OCI-LY1 (cell line): ENCODE results near the gene FRMD4A.

ENCODE experiments used
- H2AFZ ChIP-seq: fragments of 200-600 bp; sonication (generic), shearing (Covaris generic); 2 replicates; pipeline ENCODE4 v1.6.0; 2014; ENCODE audit warnings: antibody characterized with exemption, mild to moderate bottlenecking, low read length
- H3F3A ChIP-seq: fragments of 200-600 bp; sonication (generic), shearing (Covaris generic); 2 replicates; pipeline ENCODE4 v1.6.0; 2014; ENCODE audit warnings: mild to moderate bottlenecking, antibody characterized with exemption, low read length, moderate library complexity; ENCODE audit not compliant: insufficient read depth
- H3K27ac ChIP-seq: fragments of 200-600 bp; sonication (generic); 2 replicates; pipeline ENCODE4 v1.5.1; 2014; ENCODE audit warnings: low read length, mixed run types, mild to moderate bottlenecking, low read depth; ENCODE audit not compliant: poor library complexity, severe bottlenecking
- H3K27me3 ChIP-seq: fragments of 200-600 bp; sonication (generic); 2 replicates; pipeline ENCODE4 v1.6.0; 2014; ENCODE audit warnings: antibody characterized with exemption, mild to moderate bottlenecking, low read length, moderate library complexity; ENCODE audit not compliant: insufficient read depth
- H3K36me3 ChIP-seq: fragments of 200-600 bp; sonication (generic); 2 replicates; pipeline ENCODE4 v1.6.1; 2014; ENCODE audit warnings: mild to moderate bottlenecking, antibody characterized with exemption, low read length, moderate library complexity, mixed read lengths; ENCODE audit not compliant: insufficient read depth
- H3K4me1 ChIP-seq: fragments of 200-600 bp; sonication (generic); 2 replicates; pipeline ENCODE4 v1.5.1; 2014; ENCODE audit warnings: mild to moderate bottlenecking, low read length, moderate library complexity; ENCODE audit not compliant: insufficient read depth, severe bottlenecking
- H3K4me2 ChIP-seq: fragments of 200-600 bp; sonication (generic), shearing (Covaris generic); 2 replicates; pipeline ENCODE4 v1.6.1; 2014; ENCODE audit warnings: low read length
- H3K4me3 ChIP-seq: fragments of 200-600 bp; sonication (generic); 2 replicates; pipeline ENCODE4 v1.5.1; 2014; ENCODE audit warnings: low read length, low read depth, mild to moderate bottlenecking, mixed read lengths; ENCODE audit not compliant: poor library complexity, severe bottlenecking
- H3K79me2 ChIP-seq: fragments of 200-600 bp; shearing (Covaris generic); 2 replicates; pipeline ENCODE4 v1.6.1; 2016; ENCODE audit warnings: mixed run types, low read length, mixed read lengths; ENCODE audit not compliant: insufficient read depth
- H3K9ac ChIP-seq: fragments of 200-600 bp; sonication (generic), shearing (Covaris generic); 2 replicates; pipeline ENCODE4 v1.6.1; 2014; ENCODE audit warnings: mild to moderate bottlenecking, low read length, mixed read lengths
- H3K9me2 ChIP-seq: fragments of 200-600 bp; sonication (generic), shearing (Covaris generic); 2 replicates; pipeline ENCODE4 v1.6.1; 2014; ENCODE audit warnings: low read depth, mild to moderate bottlenecking, low read length, mixed read lengths
- H3K9me3 ChIP-seq: fragments of 200-600 bp; shearing (Covaris generic); 2 replicates; pipeline ENCODE4 v1.6.1; 2014; ENCODE audit warnings: low read length, mixed read lengths
- H4K20me1 ChIP-seq: fragments of 200-600 bp; sonication (generic), shearing (Covaris generic); 2 replicates; pipeline ENCODE4 v1.6.0; 2016; ENCODE audit warnings: mild to moderate bottlenecking, low read length; ENCODE audit not compliant: insufficient read depth
- EZH2 ChIP-seq: fragments of 200-600 bp; sonication (generic), shearing (Covaris generic); IDR thresholded peaks from 2 replicates; pipeline ENCODE4 v1.8.0; 2017; ENCODE audit warnings: borderline replicate concordance, mixed run types, mild to moderate bottlenecking, antibody characterized with exemption, low read length, moderate library complexity, mixed read lengths
- TF ChIP-seq, protein P1 (sequence below): fragments of 200-600 bp; sonication (generic), shearing (Covaris generic); IDR thresholded peaks from 2 replicates; pipeline ENCODE4 v1.5.1; 2017; ENCODE audit warnings: mild to moderate bottlenecking, antibody characterized with exemption, low read length, moderate library complexity, mixed read lengths

The FRMD4A gene

DNA sequence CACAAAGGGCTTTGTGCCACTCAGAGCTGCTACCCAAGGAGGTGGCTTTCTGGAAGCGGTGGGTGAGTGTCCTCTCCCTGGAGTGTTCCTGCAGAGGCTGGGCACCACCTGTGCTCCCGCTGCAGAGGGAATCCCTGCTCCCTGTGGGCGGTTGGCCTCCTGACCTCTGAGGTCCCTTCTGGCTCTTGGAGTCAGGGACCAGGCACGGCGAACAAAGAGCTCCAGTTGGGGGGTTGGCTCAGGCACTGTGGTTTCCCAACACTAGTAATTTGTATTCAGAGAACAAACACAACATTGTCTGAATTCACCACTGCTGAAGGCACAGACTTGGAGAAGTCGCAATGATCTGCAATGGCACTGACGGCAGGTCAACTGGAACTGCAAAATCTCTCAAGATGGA, 415.0 kb downstream of the FRMD4A start:
- H4K20me1 ChIP-seq, result no peaks in the 10 kb centered on the region
- H3K79me2 ChIP-seq, result no peaks in the 10 kb centered on the region
- H3F3A ChIP-seq, result no peaks in the 10 kb centered on the region
- no peaks in the 10 kb centered on the region for H3K9me3 ChIP-seq
- TF ChIP-seq EZH2, result no peak
- TF ChIP-seq, protein P1, sequence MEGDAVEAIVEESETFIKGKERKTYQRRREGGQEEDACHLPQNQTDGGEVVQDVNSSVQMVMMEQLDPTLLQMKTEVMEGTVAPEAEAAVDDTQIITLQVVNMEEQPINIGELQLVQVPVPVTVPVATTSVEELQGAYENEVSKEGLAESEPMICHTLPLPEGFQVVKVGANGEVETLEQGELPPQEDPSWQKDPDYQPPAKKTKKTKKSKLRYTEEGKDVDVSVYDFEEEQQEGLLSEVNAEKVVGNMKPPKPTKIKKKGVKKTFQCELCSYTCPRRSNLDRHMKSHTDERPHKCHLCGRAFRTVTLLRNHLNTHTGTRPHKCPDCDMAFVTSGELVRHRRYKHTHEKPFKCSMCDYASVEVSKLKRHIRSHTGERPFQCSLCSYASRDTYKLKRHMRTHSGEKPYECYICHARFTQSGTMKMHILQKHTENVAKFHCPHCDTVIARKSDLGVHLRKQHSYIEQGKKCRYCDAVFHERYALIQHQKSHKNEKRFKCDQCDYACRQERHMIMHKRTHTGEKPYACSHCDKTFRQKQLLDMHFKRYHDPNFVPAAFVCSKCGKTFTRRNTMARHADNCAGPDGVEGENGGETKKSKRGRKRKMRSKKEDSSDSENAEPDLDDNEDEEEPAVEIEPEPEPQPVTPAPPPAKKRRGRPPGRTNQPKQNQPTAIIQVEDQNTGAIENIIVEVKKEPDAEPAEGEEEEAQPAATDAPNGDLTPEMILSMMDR, result no peak
- H3K4me1 ChIP-seq, result peaks cover 5% of the 10 kb centered on the region
- no peak overlapping the region for H3K27ac ChIP-seq
- no peak overlapping the region for H3K9ac ChIP-seq
- no peaks in the 10 kb centered on the region for H3K36me3 ChIP-seq
- no peaks in the 10 kb centered on the region for H3K9me2 ChIP-seq
- no peak overlapping the region for H3K4me3 ChIP-seq
- H2AFZ ChIP-seq, result no peak overlapping the region
- no peaks in the 10 kb centered on the region for H3K27me3 ChIP-seq
- H3K4me2 ChIP-seq, result no peak overlapping the region

DNA sequence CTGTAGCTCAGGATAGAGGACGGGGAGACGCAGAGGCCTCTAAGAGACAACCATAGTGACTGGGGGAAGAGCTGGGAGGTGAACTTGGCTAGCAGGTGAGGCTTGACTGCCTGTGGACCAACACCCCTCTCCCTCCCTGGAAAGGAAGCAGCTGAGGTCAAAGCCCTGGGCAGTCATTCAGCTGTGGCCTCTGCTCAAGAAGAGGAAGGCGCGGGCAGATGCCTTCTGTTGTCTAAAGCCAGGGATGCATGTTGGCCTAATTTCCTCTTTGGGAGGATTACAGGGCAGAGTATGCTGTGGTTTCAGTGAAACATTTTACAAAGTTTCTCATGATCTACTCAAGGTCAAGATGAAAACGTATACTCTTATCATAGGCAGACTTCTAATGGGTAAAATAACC, 416.8 kb downstream of the FRMD4A start:
- Histone ChIP-seq H3F3A (no peaks in the 10 kb centered on the region), H3K4me3 (no peak overlapping the region), H3K27ac (no peak overlapping the region), H2AFZ (no peak overlapping the region), H3K4me1 (peaks cover 5% of the 10 kb centered on the region), H3K9ac (no peak overlapping the region), H3K79me2 (no peaks in the 10 kb centered on the region), H3K36me3 (no peaks in the 10 kb centered on the region), H3K4me2 (no peak overlapping the region), H4K20me1 (no peaks in the 10 kb centered on the region), H3K9me3 (no peaks in the 10 kb centered on the region), H3K27me3 (no peaks in the 10 kb centered on the region), H3K9me2 (no peaks in the 10 kb centered on the region)
- TF ChIP-seq, protein P1, result no peak
- no peak for TF ChIP-seq EZH2

GRCh38 chr10:13911821-13912520, 418.8 kb downstream of the FRMD4A start:
- H3K36me3 ChIP-seq, result no peaks in the 10 kb centered on the region
- H3K9ac ChIP-seq, result no peak overlapping the region
- peaks cover 5% of the 10 kb centered on the region for H3K4me1 ChIP-seq
- no peaks in the 10 kb centered on the region for H3K9me2 ChIP-seq
- H3K4me2 ChIP-seq, result no peak overlapping the region
- no peak overlapping the region for H3K27ac ChIP-seq
- H3K9me3 ChIP-seq, result no peaks in the 10 kb centered on the region
- no peaks in the 10 kb centered on the region for H4K20me1 ChIP-seq
- TF ChIP-seq, protein P1, result no peak
- no peak for TF ChIP-seq EZH2
- no peak overlapping the region for H2AFZ ChIP-seq
- H3K27me3 ChIP-seq, result no peaks in the 10 kb centered on the region
- no peak overlapping the region for H3K4me3 ChIP-seq
- H3K79me2 ChIP-seq, result no peaks in the 10 kb centered on the region
- H3F3A ChIP-seq, result no peaks in the 10 kb centered on the region
